NCI-H524 (cell line): ENCODE results near the gene GATC.
A peak's percentile ranks its signal among the peaks of the same experiment; 100 is the strongest.

Experiments used
- DNase-seq, 2 experiments: peaks; one replicate each; lab custom pipeline; 2025; lab: John Stamatoyannopoulos, UW

Gene GATC, protein sequence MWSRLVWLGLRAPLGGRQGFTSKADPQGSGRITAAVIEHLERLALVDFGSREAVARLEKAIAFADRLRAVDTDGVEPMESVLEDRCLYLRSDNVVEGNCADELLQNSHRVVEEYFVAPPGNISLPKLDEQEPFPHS

DNA sequence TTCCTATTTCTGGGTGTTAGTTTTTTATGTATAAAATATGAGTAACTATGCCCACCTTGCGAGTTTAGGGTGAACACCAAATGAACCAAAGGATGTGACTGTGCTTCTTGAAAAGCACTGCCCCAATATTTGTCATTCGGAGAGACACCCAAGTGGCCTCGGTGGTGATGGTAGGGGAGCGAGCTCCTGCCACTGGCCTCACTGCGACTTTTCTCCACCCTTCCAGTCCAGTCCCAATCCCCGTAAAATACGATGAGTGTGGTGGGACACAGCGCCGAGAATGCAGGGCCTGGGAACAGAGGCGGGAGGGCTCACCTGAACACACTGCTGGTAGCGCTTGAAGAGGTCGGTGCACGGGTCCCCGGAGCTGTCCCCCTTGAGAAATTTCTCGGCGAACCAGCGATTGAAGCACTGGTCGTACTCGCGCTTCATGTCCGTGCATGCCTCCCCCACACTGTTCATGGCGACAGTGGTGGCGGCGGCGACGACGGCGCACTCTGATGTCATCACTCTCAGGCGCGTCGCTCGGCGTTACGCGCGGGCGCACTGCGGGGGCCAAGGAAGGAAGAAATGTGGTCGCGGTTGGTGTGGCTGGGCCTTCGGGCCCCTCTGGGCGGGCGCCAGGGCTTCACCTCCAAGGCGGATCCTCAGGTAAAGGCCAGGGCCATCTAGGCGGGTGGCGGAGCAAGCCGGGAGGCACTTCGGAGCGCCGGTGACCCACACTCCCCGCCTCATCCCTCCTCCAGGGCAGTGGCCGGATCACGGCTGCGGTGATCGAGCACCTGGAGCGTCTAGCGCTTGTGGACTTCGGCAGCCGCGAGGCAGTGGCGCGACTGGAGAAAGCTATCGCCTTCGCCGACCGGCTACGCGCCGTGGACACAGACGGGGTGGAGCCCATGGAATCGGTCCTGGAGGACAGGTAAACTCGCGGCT lies at the start of gene GATC, which contains the start of gene TRIAP1:
Gene GATC, plus strand, starts transcription at position 534 of the 933 bp plus-strand sequence. Its CDS starts 37 bp downstream, at position 571.
Gene TRIAP1, minus strand, starts transcription at position 474 of the 933 bp plus-strand sequence. Its CDS starts 12 bp downstream, at position 462.
- peak; percentile 29 to 67 for DNase-seq

DNA sequence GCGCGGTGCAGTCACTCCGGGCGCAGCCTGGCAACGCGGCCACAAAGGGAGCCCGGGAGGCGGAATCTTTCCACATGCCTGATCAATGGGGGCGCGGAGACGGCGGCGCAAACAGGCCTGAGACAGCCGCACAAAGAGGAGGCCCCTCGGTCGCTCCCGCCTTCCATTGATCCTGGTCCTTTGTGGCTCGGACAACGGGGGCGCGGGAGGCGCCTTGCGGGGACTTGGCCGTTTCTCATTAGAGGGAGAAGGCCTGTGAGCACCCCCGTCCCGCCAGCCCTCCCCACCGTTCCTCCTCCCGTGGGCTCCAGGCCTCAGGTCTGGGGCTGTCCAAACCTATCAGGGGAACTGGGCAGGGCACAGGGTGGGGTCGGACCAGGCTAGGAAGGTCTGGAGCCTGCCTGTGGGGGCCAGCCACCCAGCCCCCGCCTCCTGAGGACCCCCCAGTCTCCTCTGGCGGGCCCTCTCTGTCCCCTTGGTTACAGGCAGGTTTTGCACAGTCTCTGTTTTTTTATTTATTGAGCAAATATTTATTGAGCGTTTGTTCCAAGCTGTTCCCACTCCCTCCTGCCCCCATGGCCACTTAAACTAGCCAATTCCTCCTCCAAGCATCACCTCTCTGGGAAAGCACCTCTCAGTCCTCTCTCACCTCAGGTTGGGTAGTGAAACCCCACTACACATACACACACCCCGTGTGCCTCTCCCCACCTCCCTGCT lies 48.3 kb upstream of the GATC start:
- no peak for DNase-seq

DNA sequence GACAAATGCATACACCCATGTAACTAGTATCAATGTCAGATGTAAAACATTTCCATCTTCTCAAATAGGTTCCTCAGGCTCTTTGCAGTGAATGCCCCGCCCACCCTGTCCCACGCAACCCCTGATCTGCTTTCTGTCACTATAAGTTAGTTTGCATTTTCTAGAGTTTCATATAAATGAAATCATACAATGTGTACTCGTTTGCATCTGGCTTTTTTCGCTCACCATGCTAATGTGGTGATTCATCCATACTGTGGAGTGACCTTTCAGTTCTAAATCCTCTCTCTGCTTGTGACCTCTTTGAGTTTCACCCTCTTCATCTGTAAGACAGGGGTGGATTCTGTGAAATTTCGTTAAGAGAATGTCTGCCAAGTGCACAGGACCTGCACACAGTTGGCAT lies 46.7 kb upstream of the GATC start:
- DNase-seq, result no peak

DNA sequence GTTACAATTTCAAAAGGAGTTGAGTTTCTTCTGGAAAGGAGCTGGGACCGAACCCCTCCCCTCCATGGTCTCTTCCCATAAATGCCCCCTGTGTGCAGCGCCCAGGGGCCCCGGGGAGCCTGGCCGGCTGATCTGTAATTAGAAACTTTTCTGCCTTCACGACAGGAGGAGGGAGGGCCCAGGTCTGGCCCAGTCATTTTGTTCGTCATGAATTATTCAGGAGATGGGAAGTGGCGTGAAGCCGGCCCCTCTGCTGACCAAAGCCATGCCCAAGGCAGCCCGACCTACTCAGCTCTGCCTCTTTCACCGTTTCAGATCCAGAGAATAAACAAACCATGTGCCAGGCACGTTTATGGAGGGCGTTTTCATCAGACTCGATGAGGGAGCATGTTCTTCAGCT lies 44.0 kb upstream of the GATC start:
- no peak for DNase-seq

DNA sequence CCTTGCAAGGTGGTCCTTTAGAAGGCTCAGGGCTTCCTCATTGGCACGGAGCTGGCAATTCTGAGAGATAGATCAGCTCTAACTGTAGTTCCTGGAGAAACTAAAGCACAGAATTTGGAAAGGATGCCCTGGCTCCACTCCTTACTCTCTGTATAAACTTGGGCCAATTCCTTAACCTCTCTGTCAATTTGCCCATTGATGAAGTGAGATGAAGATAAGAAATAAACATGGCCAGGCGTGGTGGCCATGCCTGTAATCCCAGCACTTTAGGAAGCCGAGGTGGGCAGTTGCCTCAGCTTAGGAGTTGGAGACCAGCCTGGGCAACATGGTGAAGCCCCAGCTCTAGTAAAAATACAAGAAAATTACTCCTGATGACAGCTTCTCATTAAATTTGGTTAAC lies 42.4 kb upstream of the GATC start:
- no peak for DNase-seq

DNA sequence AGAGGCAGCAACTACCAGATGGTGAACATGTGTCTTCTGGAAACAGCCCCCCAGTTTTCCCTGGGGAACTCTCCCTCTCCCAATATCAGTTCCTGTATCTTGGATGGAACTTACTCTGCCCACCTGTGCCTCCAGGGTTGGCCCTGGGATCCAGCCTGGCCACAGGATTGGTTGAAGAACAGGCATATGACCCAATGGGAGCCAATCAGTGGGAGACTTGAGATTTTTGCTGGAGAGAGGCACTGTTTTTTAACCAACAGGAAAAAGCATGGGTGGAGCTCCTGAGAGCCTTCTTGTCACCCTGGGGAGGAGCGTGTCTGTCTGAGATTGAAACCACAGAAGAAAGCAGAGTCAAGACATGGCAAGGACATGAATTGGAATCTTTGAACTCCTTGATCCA lies 42.0 kb upstream of the GATC start:
- DNase-seq, result peak; percentile 55 to 75

DNA sequence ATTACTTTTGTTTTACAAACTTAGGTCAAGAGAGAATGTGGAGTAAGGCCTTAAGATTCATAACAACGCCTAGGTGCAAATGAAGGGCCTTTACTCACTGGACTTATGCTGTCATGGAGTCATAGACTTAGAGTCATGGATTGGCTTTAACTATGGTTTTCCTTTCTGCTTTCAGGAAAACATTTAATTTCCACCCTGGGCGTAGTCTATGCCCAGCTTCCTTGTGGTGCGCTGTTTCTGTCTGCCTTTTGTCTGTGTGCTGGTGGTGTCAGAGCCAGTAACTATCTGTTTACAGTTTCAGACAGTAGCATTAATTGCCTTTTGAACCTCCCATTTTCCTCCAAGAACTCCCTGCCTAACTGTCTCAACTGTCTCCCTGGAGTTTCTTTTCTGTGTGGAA lies 40.2 kb upstream of the GATC start:
- DNase-seq, result no peak

DNA sequence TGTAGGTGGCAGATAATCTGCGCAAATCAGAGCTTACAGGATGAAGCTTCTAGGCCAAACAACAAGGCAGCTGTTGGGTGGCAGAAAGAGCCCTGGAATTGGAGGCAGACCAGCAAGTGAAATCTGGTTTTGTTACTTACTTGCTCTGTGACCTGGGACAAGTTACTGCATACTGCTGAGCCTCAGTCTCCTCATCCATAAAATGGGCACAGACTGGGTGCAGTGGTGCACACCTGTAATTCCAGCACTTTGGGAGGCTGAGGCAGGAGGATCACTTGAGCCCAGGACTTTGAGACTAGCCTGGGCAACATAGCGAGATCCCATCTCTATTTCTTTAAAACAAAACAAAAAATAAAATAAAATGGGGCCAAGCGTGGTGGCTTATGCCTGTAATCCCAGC lies 39.7 kb upstream of the GATC start:
- DNase-seq, result no peak

DNA sequence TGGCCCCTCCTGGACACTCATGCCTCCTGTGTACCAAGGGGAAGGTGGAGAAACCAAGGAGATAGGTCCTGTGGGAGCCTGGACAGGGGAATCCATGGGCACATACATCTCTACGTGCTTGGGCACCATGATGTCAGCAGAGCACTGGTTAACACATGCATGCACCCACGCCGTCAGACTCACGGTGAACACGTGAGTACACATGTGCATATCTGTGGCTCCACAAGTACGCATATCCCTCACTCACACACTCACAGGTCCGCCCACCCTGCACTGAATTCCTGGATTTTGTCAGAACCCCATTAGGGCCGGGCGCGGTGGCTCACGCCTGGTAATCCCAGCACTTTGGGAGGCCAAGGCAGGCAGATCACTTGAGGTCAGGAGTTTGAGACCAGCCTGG lies 37.5 kb upstream of the GATC start:
- no peak for DNase-seq

DNA sequence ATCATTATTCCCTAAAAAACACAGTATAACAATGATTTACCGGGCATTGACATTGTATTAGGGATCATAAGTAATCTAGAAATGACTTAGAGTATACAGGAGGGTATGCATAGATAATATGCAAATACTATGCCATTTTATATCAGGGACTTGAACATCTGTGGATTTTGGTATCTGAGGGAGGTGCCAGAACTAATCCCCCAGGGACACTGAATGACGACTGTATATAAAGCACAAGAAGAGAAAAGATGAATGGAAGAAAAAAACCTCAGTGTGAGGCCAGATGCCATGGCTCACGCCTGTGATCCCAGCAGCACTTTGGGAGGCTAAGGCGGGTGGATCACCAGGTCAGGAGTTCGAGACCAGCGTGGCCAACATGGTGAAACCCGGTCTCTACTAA lies 33.8 kb upstream of the GATC start:
- peak; percentile 16 to 76 for DNase-seq

DNA sequence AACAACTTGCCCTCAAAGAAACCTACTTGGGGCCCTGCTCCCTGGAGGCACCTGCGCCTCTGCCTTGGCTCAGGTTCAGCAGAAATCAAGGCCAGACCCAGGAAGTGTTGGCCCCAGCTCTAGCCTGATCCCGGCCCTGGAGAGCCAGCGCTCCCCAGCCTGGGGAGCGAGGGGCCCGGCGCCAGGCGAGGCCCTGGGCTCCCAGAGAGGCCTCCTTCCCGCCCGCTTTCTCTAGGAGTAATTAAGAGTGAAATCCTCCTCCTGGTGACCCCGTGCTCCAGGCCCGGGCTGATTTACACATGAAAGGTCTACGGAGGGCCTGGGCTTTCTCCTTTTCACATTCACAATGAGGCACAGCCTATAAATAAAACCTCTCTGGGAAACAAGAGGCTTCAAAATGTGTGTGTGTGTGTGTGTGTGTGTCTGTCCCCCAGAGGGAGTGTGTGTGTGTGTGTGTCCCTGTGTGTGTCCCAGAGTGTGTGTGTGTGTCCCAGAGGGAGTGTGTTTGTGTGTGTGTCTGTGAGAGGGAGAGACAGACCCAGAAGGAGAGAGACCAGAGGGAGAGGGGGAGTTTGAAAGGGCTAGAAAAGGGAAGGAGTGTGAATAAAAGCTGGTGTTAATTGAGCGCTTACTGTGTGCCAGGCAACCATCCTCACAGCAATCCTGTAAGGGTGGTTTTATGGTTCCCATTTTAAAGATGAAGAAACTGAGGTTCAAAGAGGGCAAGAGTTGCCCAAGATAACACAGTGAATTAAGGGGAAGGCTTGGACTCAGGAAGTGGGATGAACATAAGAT lies 32.1 kb upstream of the GATC start:
- no peak for DNase-seq

DNA sequence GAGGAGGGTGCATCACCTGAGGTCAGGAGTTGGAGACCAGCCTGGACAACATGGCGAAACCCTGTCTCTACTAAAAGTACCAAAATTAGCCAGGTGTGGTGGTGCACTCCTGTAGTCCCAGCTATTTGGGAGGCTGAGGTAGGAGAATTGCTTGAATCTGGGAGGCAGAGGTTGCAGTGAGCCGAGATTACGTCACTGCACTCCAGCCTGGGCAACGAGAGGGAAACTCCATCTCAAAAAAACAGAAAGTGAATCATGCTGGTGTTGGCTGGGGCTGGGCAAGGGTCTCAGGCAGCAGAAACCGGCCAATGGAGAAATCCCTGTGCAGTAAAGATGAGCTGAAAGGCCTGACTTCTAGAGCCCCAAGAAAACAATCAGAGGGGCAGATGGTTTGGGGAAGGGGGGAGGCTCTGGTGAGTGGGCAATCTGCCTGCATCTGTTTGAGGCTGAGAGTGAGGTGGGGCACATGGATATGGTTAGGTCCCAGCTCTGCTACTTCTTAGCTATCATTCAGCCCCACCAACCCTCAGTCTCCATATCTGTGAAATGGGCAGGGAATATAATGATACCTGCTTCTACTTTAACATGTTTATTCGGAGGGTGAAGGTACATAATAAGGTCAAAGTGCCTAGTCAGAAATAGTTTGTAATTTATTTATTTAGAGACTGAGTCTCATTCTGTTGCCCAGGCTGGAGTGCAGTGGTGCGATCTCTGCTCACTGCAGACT lies 29.6 kb upstream of the GATC start:
- peak; percentile 78 to 85 for DNase-seq

DNA sequence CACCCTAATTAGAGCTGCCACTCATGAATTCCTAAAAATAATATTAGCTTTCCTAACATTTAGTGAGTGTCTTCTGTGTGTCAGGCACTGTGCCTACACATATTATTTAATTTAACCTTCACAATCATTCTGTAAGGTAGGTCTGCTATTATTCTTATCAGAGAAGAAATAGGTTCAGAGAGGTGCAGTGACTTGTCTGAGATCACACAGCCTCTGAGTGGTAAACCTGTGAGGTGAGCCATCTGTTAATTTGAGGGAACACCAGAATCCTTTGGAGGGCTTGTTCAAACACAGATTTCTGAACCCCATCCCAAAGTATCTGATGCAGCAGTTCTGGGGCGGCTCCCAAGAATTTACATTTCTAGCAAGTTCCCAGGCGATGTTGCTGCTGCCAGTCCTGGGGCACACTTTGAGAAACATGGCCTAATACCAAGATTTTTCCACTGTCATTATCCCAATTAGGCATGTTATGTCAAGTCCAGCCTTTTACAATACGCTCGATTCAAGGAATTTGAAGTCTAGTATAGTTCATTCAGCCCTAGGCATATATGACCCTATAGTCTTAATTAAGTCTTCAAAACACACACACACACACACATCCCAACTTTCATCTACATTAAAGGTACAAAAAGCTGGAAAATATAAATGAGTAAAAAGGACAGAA lies 28.2 kb upstream of the GATC start:
- DNase-seq, result no peak

DNA sequence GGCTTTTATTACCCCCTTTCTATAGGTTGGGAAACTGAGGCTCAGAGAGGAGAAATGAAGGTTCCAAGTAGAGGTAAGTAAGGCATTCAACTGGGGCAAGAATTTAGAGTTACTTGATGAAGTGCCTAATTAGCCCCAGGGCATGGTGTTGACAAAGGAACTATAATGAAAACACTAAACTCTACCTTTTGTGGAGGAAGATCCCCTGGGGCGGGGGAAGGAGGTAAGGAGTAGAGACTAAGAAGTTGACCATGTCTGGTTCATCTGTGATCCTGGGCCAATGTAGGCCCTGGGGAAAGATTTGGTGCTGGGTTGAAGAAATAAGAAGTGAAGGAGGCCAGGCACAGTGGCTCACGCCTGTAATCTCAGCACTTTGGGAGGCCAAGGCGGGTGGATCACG lies 24.5 kb upstream of the GATC start:
- DNase-seq, result no peak

DNA sequence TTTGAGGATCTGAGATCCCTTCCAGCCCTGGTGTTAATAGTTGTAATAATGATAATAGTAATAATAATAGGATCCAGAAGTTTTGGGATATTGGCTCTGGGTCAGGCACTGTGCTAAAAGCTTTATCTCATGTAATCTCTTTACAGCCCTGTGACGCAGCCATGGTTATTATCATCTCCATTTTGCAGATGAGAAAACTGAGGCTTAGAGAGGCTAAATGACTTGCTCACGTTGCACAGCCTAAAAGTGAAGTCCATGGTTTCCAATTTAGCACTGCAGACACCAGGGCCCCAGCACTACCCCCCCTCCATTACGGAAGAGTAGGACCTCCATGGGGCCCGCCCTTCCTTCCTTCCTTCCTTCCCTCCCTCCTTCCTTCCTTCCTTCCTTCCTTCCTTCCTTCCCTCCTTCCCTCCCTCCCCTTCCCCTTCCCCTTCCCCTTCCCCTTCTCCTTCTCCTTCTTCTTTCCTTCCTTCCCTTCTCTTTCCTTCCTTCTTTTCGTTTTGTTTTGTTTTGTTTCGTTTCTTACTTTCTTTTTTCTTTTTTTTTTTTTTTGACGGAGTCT lies 23.3 kb upstream of the GATC start:
- no peak for DNase-seq

DNA sequence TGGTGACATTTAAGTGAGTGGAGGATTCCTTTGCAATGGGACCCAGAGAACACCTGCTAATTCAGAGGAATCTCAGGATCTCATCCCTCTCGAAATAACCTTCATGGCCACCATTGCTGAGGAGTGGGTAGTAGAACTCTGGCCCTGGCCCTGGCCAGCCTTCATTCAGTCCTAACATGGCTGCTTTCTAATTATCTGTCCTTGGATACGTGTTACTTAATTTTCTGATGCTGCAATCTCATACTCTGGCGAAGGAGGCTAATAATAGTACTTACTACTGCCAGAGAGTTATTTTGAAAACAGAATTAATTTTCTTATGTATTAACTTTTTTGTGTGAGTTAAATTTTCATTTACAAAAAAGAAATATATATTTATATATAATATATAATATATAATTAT lies 20.4 kb upstream of the GATC start:
- DNase-seq, result no peak

DNA sequence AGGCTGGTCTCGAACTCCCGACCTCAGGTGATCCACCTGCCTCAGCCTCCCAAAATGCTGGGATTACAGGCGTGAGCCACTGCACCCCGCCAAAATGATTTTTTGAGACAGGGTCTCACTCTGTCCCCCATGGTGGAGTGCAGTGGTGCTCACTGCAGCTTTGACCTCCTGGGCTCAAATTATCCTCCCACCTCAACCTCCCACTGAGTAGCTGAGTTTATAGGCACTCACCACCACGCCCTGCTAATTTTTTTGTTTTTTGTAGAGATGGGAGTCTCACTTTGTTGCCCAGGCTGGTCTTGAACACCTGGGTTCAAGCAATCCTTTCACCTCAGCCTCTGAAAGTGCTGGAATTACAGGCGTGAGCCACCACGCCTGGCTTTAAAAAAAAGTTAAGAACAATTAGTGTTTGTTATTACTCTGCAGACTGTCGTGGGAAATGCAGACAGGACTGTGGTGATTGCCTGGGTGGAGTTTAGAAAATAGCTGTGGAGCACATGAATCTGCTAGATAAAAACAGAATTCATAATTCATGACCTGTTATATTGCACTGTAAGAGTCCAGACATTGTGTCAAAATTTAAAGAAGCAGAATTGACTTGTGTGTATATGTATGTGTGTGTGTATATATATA lies 17.5 kb upstream of the GATC start:
- DNase-seq, result no peak

DNA sequence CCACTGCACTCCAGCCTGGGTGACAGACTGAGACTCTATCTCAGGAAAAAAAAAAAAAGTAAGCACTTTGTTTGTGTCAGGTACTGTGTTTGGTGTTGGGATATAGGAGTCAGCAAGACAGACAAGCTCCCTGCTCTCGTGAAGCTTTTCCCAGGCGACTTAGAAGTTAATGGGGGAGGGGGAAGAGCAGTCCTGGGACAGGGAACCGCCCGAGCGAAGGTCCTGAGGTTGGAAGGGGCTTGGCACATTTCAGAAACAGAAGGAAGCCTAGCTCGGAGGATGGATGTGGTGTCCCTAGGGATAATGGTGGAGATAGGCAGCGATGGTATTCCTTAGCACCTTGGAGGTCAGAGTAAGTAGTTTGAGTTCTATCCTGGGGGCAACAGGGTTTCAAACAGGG lies 16.9 kb upstream of the GATC start:
- no peak for DNase-seq

DNA sequence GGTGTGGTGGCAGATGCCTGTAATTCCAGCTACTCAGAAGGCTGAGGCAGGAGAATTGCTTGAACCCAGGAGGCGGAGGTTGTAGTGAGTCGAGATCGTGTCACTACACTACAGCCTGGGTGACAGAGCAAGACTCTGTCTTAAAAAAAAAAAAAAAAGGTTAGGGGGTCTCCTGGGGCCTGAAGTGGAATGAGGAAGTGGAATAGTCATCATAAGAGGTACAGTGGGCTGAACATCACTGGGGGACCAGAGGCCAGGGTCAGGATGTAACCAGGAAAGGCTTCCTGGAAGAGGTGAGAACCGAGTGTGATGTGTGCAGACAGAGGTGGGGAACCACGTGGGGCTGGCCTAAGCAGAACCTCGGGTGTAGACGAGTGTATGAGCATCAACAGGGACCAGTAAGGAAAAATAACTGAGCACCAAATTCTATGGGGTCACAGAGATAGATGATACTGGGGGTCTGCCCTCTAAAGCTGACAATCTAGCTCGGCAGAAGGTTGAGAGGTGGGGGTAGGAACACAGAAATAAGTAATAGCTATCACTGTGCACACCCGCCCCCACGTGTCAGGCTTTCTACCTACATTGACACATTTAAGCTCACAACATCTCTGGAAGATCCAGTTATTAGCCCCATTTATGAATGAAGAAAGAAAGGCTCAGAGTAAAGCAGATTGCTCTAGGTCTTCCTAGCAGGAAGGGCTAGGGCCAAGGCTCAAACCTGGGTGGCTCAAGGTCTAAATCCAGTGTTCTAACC lies 13.3 kb upstream of the GATC start:
- DNase-seq, result no peak
